Measurements from ENCODE around the gene PLA2G4A.

PLA2G4A gene

GRCh38 chr1:187006896-187007295, 178.1 kb downstream of the PLA2G4A start:
- no peak overlapping the region for H3K27ac Mint-ChIP-seq
- H3K9me3 Mint-ChIP-seq: peaks cover 9% of the 10 kb centered on the region
- DNase-seq: no peak
- peaks cover 3% of the 10 kb centered on the region for H3K27me3 Mint-ChIP-seq
- H3K4me3 Mint-ChIP-seq: no peak overlapping the region
- no peaks in the 10 kb centered on the region for H3K36me3 Mint-ChIP-seq (ENCODE audit: low read depth)
- no peaks in the 10 kb centered on the region for H3K4me1 Mint-ChIP-seq (ENCODE audit: low read depth)

GRCh38 chr1:187009320-187009719, 180.6 kb downstream of the PLA2G4A start:
- Mint-ChIP-seq H3K27me3 (peaks cover 3% of the 10 kb centered on the region), H3K9me3 (peaks cover 9% of the 10 kb centered on the region), H3K4me1 (ENCODE audit: low read depth) (no peaks in the 10 kb centered on the region), H3K27ac (no peak overlapping the region), H3K4me3 (no peak overlapping the region), H3K36me3 (ENCODE audit: low read depth) (no peaks in the 10 kb centered on the region)
- no peak for DNase-seq

DNA sequence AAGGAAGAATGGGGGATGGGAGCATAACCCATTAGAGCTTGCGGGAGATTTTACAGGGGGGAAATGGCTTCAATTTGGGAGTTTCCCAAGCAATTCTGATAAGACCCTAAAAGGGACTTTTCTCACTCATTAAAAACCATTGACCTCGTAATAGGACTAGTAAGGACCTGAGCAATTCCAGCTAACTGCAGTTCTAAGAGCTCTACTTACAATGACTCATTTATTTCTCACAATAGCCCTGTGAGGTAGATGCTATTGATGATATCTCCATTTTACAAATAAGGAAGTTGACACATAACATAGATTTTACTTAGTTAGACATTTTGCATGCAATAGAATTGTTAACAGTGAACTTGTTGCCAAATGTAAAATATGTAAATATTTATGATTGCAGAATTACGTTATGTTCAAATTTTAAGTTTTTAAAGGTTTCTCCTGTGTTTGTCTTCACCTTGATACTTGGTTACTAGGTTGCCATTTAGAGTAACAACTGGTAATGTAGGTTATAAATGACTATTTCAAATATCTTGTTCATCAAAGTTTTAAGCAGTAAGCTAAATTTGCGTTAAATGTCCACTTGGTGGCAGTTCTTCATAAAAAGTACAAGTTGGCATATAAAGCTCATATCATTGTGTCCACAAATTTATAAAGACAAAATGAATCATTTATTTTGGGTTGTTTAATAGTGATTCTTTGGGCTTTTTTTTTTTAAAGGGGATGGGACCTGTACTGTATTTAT, 182.0 kb downstream of the PLA2G4A start:
- H3K9me3 Mint-ChIP-seq: peaks cover 9% of the 10 kb centered on the region

DNA sequence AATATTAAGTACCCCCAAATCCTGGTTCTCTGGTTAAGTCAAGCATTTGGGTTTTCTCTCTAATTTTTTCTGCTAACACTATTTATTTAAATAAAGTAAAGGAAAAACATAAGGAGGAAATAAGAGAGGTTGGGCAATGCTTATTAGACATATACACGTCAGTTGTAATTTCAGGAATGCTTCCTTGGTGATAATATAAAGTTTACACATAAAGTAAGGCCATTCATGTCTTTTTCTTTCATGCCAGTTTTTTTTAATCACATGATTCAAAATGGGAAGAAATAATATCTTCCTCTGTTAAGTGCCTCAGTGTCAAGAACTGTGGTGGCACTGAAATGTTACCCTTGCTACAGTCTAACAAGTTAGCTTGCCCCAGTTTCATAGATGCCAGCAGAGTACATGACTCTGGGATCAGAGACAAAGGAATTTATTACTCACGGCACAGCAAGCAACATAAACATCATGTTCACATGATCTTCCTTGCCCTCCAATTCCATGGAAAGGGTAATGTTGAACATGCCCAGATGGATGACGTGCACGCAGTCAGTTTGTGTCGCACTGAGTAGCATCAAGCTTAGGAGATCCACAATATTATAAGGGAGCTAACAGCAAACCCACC, 184.9 kb downstream of the PLA2G4A start:
- H3K27ac Mint-ChIP-seq: no peak overlapping the region
- H3K36me3 Mint-ChIP-seq (ENCODE audit: low read depth): no peaks in the 10 kb centered on the region
- no peaks in the 10 kb centered on the region for H3K4me1 Mint-ChIP-seq (ENCODE audit: low read depth)
- no peak for DNase-seq
- peaks cover 4% of the 10 kb centered on the region for H3K27me3 Mint-ChIP-seq
- H3K4me3 Mint-ChIP-seq: no peak overlapping the region
- H3K9me3 Mint-ChIP-seq: peaks cover 2% of the 10 kb centered on the region

More for the DNA sequence above, 182.0 kb downstream of the PLA2G4A start:
- Mint-ChIP-seq H3K4me3 (no peak overlapping the region), H3K36me3 (ENCODE audit: low read depth) (no peaks in the 10 kb centered on the region), H3K27me3 (peaks cover 3% of the 10 kb centered on the region), H3K27ac (no peak overlapping the region), H3K4me1 (ENCODE audit: low read depth) (no peaks in the 10 kb centered on the region)
- no peak for DNase-seq

DNA sequence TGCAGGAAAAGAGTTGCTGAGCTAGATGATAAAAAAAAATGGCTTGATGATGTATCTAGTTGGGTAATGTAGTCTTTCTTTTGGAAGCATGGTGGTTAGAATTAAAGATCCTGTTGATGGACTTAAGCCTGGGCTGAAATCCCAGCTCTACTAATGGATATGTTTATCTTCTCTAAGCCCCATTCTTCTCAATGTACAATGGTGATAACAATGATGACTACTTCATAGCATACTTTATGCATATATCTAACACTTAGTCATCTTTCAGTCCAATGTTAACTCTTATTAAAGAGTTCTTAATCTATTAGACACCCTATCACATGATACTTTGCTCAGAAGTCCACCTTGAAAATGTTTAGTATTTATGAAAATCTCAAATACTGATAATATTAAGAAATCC, 189.5 kb downstream of the PLA2G4A start:
- Mint-ChIP-seq H3K4me3 (no peak overlapping the region), H3K9me3 (no peaks in the 10 kb centered on the region), H3K4me1 (ENCODE audit: low read depth) (no peaks in the 10 kb centered on the region), H3K27me3 (peaks cover 5% of the 10 kb centered on the region), H3K36me3 (ENCODE audit: low read depth) (no peaks in the 10 kb centered on the region), H3K27ac (no peak overlapping the region)
- no peak for DNase-seq

DNA sequence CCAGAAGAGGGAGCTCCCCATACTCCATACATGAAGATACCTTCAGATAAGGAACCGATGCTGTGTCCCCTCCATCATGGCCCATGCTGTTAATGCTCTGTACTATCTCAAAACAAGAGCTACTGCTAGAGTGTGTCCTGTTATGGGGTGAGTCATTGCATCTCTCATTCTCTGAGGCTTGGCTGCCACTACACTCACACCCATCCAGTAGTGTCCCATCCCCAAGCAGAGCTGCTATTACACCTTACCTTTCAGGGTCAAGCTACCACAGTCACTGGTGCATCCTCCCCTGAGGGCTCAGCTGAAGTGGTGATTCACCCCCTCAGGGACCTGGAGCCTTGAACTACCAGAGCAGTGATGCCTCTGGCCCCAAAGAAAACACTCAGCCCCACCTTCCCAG, 198.5 kb downstream of the PLA2G4A start:
- Mint-ChIP-seq H3K36me3 (ENCODE audit: low read depth) (no peaks in the 10 kb centered on the region), H3K27me3 (no peaks in the 10 kb centered on the region), H3K9me3 (peaks cover 25% of the 10 kb centered on the region), H3K4me3 (no peak overlapping the region), H3K4me1 (ENCODE audit: low read depth) (no peaks in the 10 kb centered on the region), H3K27ac (no peak overlapping the region)
- DNase-seq: no peak

DNA sequence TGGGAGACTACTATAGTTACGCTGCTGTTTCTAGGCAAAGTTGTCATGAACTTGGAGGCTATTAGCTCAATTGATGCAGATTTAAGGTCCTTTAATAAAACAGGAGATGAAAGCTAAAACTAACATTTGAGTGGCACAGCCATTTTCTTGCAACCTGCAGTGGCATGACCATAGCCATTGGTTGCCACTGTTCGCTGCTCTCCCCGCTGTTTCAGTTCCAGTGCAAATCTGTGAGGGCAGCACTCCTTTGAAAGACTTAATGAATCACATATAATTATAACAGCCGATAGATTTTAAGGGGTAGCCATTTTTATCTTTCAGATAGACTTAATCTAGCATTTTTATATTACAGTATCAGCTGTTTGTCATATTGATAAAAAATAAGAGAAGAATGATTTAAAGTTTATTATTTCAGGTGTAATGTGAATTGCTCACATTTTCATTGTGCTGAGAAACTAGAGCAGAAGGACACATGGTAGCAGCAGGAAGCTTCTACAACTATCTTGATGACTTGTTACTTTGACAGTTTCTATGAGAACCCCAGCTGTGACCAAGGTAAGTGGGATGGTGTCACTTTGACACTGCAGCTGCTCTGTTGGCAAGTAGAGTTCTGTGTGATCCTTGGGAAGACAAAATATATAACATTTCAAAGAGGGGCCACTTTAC, 203.7 kb downstream of the PLA2G4A start:
- Mint-ChIP-seq H3K36me3 (ENCODE audit: low read depth) (no peaks in the 10 kb centered on the region), H3K27me3 (no peaks in the 10 kb centered on the region), H3K4me3 (no peak overlapping the region), H3K27ac (no peak overlapping the region), H3K9me3 (peaks cover 25% of the 10 kb centered on the region), H3K4me1 (ENCODE audit: low read depth) (no peaks in the 10 kb centered on the region)
- no peak for DNase-seq

DNA sequence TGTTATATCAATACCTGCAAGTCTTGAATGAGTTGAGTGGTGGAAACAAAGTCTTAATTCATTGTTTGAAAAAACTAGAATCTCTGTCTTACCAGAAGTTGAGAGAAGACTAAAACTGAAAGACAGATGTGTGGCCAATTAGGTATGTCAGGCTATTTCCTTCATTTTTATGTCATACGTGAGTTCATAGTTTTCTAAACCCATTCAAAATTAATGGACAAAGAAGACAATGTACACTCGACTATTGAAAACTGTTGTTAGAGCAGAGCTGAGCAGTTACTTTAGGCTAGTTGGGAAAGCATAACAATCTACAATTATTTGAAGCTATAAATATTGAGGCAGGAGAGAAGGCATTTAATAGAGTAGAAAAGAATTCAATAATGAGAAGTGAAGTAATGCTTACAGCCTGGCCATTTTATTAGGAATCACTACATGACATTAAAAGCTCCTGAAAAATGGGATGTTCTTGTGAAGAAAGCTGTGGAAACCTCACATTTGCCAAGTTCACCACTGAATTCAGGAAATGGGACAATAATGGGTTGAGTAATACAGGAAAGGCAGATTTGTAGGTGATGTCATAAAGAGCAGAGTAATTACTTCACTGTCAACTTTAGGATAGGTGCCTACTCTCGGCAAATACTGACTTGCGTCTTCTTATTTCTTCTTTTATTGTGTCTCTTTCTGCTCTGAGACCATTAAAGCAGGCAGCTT, 204.4 kb downstream of the PLA2G4A start:
- no peak for DNase-seq
- peaks cover 24% of the 10 kb centered on the region for H3K9me3 Mint-ChIP-seq
- H3K27me3 Mint-ChIP-seq: no peaks in the 10 kb centered on the region
- H3K4me3 Mint-ChIP-seq: no peak overlapping the region
- no peaks in the 10 kb centered on the region for H3K36me3 Mint-ChIP-seq (ENCODE audit: low read depth)
- H3K27ac Mint-ChIP-seq: no peak overlapping the region
- H3K4me1 Mint-ChIP-seq (ENCODE audit: low read depth): no peaks in the 10 kb centered on the region

DNA sequence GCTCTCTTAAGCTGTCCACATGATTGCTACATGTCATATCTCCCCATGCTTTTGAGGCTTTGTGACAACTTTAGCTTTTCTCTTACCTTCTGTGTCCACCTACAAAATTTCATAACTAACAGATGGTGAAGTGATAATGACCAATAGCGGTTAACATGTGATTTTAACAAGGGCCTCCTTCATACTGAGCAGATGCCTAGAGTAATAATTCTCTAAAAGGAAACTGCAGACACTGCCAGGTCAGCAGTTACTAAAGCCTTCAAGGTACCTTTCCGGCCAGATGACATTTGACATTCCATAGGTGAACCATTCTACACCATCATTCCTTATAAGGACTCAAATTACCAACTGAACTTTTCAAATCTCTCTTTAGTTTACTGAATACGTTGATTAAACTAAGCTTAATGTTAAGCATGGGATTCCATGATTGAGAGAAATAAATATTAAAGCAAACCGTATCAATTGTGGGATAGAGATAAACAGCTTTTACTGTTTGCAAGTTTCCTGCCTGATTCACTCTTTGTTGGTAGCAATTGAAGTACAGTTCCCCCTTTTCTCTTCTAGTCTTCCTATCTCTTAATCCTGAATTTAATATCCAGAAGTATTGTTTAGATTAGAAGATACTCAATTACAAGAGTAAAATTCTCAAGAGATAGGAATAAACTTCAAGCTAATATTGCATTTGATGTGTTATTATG, 205.1 kb downstream of the PLA2G4A start:
- no peaks in the 10 kb centered on the region for H3K27me3 Mint-ChIP-seq
- H3K36me3 Mint-ChIP-seq (ENCODE audit: low read depth): no peaks in the 10 kb centered on the region
- no peak for DNase-seq
- no peaks in the 10 kb centered on the region for H3K4me1 Mint-ChIP-seq (ENCODE audit: low read depth)
- no peak overlapping the region for H3K4me3 Mint-ChIP-seq
- no peak overlapping the region for H3K27ac Mint-ChIP-seq
- H3K9me3 Mint-ChIP-seq: peaks cover 21% of the 10 kb centered on the region

DNA sequence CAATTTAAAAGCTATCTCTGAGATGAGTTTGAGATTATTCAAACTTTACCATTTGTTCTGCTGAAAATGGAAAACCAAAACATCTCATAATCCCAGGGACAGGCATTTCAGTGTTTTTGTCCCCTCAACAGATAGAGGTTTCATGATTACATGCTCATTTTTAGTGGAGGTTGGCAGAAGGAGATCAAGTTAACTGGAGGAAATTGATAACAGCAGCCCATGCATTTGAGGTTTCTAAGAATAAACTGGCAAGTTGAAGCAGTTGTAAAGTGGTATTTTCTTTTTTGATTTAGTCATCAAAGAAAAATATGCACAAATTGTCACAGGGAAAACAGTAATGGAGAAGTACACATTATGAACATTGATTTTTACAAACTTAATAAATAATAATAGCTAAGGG, 205.8 kb downstream of the PLA2G4A start:
- DNase-seq: no peak
- Mint-ChIP-seq H3K4me1 (ENCODE audit: low read depth) (no peaks in the 10 kb centered on the region), H3K27me3 (no peaks in the 10 kb centered on the region), H3K27ac (no peak overlapping the region), H3K4me3 (no peak overlapping the region), H3K9me3 (peaks cover 16% of the 10 kb centered on the region), H3K36me3 (ENCODE audit: low read depth) (no peaks in the 10 kb centered on the region)

DNA sequence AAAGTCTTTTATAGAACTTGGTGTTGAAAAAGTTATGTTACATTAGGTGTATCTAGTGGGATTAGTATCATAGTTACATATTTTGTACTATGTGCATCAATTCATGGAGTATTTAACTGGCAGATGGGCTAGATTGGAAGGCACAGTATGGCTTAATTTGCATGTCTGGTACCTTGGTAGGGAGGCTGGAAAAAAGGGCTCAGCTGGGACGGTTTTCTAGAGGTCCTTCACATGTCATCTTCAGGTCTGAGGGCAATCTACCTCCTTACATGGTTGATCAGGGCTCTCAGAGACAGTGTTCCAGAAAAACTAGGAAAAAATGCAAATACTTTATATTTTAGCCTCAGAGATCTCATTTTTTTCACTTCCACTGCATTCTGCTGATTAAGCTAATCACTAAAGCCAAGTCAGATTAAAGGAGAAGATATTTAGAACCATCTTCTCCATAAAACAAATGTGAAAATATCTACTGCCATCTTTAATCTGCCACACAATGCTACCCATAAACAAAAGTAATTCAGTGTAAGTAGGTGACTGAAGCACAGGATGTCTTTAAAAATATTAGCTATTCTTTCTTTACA, 209.3 kb downstream of the PLA2G4A start:
- H3K27ac Mint-ChIP-seq: no peak overlapping the region
- no peak overlapping the region for H3K4me3 Mint-ChIP-seq
- H3K36me3 Mint-ChIP-seq (ENCODE audit: low read depth): no peaks in the 10 kb centered on the region
- H3K9me3 Mint-ChIP-seq: peaks cover 6% of the 10 kb centered on the region
- no peak for DNase-seq
- H3K4me1 Mint-ChIP-seq (ENCODE audit: low read depth): no peaks in the 10 kb centered on the region
- no peaks in the 10 kb centered on the region for H3K27me3 Mint-ChIP-seq
